Uterus (tissue), 2 donors: Measurements from ENCODE around the gene MYH3.

Experiments used
- CTCF ChIP-seq, 4 experiments: fragments of 200-600 bp in 2 of 4; fragments of 450-650 bp in 2 of 4; sonication (generic) in 2 of 4; IDR thresholded peaks; one replicate each; pipeline ENCODE4 v1.5.1; 2016 to 2019; ENCODE audit warnings: antibody characterized with exemption in 4 of 4, mild to moderate bottlenecking in 2 of 4, moderate library complexity in 1 of 4
- POLR2A ChIP-seq, 2 donors: fragments of 450-650 bp; IDR thresholded peaks; one replicate each; pipeline ENCODE4 v1.6.1; 2016; ENCODE audit warnings: antibody characterized with exemption in 2 of 2, mild to moderate bottlenecking in 1 of 2, moderate library complexity in 1 of 2

GRCh38 chr17:10687499-10687898, 30.4 kb upstream of the MYH3 start:
- no peak for TF ChIP-seq CTCF (IDR thresholded peaks at IDR 0.05)
- no peak for TF ChIP-seq POLR2A (IDR thresholded peaks at IDR 0.05)
